HT-29 (cell line): ENCODE measurements around the gene DUSP7. TPM values are rescaled to one million over a fixed set of nuclear protein-coding genes. Genes with fewer than 3 reads are reported as not detected.
A peak's percentile ranks its signal among the peaks of the same experiment; 100 is the strongest.

Experiments
- DNase-seq: peaks from one replicate; pipeline ENCODE4 v3.0.0-alpha.2; 2015; ENCODE audit warnings: low spot score
- total RNA-seq: library from RNA; depleted of rRNA; stranded (reverse); fragments of >200 nt; shearing (Covaris generic); gene quantifications from 2 replicates; pipeline ENCODE4 v1.2.3, GENCODE V29; 2014; rRNA removed

DUSP7 gene, protein sequence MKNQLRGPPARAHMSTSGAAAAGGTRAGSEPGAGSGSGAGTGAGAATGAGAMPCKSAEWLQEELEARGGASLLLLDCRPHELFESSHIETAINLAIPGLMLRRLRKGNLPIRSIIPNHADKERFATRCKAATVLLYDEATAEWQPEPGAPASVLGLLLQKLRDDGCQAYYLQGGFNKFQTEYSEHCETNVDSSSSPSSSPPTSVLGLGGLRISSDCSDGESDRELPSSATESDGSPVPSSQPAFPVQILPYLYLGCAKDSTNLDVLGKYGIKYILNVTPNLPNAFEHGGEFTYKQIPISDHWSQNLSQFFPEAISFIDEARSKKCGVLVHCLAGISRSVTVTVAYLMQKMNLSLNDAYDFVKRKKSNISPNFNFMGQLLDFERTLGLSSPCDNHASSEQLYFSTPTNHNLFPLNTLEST
- total RNA-seq, result 15.7 and 18.5 TPM in 2 replicates

DNA sequence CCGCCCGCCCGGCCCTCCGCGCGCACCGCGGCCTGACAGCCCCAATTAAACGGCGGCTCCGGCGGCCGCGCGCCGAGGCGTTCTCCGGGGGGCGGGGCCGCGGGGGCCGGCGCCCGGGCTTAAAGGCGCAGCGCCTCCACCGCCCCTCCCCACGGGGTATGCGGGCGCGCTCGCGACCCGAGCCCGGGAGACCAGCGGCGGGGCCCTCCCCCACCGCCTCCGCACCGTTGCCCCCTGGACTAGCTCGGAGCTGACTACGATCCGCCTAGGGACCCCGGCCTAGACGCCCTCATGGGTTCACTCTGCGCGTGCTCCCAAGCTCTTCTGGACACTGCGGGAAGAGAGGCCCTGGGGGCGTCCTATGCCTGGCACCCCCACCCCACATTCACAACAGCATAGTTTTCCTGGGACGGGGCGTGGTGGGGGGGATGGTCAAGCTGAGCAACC lies at the start of gene DUSP7:
Gene DUSP7 (minus strand): TSS at position 51 of the 447 bp plus-strand sequence. CDS start 205 bp downstream, outside the sequence.
- DNase-seq, result peak; percentile 42

- no peak for DNase-seq
Measured at GRCh38 chr3:52104684-52105640, 48.6 kb upstream of the DUSP7 start.

DNA sequence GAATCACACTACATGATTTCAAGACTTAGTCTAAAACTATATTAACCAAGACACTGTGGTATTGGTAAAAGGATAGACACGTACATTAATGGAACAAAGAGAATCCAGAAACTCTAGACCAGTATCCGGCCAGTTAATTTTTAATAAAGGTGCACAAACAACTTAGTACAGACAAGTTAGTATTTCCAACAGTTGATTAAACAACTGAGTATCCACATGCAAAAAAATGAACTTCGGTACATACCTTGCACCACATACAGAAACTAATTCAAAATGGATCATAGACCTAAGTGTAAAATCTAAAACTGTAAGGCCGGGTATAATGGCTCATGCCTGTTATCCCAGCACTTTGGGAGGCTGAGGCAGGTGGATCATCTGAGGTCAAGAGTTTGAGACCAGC lies 46.6 kb upstream of the DUSP7 start:
- no peak for DNase-seq

DNA sequence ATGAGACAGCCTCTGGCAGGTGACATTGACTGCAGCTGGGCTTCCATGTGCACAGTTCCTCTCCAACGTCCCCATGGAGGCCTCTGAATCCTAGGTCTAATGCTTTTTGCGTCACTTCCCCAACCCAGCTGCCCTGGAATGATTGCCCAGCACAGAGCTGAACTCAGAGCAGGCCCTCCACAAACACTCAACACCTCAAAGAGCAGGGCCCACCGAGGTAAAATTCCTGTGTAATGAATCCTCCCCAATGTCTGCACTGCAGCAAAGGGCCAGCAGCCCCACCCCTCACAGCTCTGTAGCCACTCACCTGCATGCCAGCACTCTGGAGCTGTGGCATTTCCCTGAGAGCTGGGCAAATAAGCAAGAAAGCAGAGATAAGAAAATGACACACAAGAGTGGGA lies 42.6 kb upstream of the DUSP7 start:
- no peak for DNase-seq

DNA sequence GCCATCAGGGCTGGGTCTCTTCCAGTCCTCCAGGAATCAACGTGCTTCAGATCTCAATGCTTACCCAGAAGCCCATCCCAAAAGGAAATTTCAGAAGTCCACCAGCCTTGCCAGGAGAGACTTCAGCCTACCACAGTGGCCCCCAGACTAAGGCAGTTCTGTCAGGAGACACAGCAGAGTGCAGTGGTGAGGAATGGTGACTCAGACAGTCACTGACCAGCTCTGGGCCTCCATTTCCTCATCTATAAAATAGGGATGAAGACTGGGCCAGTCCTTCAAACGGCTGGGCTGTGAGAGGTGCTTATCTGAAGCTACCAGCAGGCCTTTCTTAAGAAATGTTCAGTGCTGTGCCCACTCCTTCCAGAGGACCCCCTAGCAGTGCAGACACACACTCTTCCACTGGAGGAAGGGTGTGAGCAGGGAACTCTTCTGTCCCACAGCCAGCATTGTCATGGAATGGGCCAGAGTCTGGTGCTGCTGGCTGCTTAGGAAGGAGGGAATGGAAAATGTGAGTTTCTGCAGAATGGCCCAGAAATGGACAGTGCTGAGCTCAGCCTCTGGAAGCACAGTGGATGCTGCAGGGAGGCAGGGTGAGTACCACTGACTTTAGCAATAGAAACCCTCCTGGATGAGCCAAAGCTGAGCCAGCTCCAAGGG lies 41.6 kb upstream of the DUSP7 start:
- DNase-seq, result no peak

GRCh38 chr3:52095990-52096775 lies 39.8 kb upstream of the DUSP7 start:
- no peak for DNase-seq

GRCh38 chr3:52094571-52095485 lies 38.5 kb upstream of the DUSP7 start:
- DNase-seq, result no peak

GRCh38 chr3:52093756-52094545 lies 37.6 kb upstream of the DUSP7 start:
- DNase-seq, result no peak

GRCh38 chr3:52092891-52093290 lies 36.5 kb upstream of the DUSP7 start:
- DNase-seq, result no peak

GRCh38 chr3:52092271-52092660 lies 35.9 kb upstream of the DUSP7 start:
- DNase-seq, result no peak

DNA sequence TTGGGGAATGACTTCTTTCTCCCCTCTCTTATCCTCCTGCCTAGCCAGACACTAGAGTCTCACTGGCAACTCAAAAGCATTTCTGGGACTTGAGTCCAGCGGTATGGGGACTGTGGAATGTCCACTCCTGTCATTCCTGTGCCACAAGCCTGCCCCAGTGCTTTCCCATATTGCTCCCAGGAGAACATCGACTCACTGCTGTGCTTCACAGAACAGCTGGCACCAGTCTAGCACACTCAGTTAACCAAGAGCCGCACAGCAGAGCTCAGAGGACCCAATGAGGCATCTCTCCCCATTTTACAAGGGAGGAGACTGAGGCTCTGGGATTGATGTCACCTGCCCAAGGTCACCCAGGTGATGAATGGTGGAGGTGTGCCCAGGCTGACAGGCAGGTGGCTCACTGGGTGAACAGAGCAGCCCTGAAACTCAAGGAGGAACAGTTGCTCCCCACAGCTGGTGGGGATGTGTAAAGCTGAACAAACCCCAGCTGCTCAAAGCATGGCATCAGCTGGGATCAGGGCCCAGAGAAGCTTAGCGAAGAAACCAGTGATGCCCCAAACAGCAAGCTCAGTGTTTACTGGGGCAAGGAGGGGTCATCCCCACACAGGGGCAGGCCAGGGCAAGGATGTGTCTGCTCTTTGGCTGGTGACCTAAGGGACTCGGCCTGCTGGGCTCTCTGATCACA lies 35.4 kb upstream of the DUSP7 start:
- DNase-seq, result no peak

- no peak for DNase-seq
Measured at GRCh38 chr3:52090933-52091468, 34.6 kb upstream of the DUSP7 start.

- no peak for DNase-seq
Measured at GRCh38 chr3:52090131-52090932, 34.0 kb upstream of the DUSP7 start.

DNA sequence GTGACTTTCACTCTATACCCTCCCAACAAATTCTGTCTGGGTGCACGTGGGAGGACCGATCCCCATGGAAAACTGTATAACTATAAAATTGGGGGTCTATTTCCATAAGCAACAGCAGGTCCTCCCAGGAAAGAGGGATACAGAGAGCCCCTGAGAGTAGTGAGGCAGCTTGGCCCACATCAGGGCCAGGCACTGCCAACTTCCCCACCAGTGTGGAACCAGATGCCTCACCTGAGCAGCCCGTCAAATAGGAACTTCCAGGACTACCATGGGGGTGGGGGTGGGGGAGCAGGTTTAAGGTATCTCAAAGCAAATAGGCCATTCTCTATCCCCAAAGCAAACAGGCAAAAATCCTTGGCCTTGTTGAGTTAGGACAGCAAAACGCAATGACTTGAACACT lies 33.3 kb upstream of the DUSP7 start:
- no peak for DNase-seq

GRCh38 chr3:52088445-52089367 lies 32.3 kb upstream of the DUSP7 start:
- DNase-seq, result no peak

- DNase-seq, result no peak
Measured at GRCh38 chr3:52087731-52088130, 31.4 kb upstream of the DUSP7 start.
